ENCODE data around the gene BPIFB2.

DNA sequence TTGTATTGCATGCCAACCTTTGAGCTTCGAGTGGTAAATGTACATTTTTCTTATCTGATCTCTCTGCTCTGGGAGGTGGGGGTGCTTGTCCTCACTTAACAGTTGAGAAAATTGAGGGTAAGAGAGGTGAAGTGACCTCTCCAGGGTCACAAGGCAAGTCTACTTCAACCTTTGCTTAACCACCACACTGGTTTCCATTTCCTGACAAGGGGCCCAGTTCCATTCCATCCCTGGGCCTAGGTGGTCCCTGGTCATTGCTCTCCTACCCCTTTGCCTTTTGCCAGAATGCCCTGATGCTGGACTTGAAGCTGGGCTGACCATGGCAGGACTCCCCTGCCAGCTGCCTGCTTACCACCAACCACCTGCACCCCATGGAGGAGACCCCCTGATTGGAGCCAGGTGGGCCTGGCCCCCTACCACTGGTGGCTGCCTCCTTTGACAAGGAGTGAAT lies 36.3 kb downstream of the BPIFB2 start:
- TF ChIP-seq CTCF (IDR thresholded peaks at IDR 0.05) = no peak
- no peak for TF ChIP-seq POLR2A (IDR thresholded peaks at IDR 0.05)
